ENCODE results near the gene FNBP1.
"Not testable (repeated sequence)": the region's sequence is repeated elsewhere in the genome, so short reads cannot be mapped to it uniquely, and the experiment has no call there.

Gene FNBP1

DNA sequence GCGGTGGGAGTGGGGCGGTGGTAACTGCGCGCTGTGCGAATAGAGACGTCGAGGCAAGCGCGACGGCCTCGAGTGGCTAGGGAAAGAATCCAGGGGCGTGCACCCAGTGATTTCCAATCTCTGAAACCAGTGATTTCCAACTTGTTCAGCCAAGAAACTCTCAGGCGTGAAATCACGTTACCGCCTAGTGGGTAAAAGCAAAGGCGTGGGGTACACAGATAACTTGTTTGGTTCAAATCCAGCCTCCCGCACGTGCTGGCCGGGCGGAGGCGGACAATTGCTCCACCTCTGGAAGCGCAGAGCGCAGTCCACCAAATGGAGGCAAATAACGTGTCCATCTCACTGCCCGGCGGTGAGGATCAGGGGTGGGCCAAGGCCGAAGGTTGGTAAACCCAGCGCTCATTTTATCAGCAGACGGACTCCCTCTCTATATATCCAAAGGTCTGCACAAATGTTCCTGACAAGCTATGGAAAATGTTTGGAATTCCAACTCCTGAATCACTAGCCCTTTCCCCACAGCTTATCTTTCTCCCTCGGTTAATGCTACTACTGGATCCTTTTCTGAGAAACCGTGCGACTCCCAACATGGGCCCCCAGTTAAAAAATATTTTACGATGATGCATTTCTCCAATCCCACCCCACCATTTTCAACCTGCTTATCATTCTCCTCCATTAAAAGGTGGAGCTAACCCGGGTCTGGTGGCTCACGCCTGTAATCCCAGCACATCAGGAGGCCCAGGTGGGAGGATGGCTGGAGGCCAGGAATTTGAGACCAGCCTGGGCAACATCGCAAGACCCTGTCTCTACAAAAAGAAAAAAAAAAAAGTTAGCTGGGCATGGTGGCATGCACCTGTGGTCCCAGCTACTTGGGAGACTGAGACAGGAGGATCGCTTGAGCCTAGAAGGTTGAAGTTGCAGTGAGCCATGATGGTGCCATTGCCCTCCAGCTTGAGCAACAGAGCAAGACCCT lies 950 bp upstream of the FNBP1 start:
- FAIRE-seq: no peak

DNA sequence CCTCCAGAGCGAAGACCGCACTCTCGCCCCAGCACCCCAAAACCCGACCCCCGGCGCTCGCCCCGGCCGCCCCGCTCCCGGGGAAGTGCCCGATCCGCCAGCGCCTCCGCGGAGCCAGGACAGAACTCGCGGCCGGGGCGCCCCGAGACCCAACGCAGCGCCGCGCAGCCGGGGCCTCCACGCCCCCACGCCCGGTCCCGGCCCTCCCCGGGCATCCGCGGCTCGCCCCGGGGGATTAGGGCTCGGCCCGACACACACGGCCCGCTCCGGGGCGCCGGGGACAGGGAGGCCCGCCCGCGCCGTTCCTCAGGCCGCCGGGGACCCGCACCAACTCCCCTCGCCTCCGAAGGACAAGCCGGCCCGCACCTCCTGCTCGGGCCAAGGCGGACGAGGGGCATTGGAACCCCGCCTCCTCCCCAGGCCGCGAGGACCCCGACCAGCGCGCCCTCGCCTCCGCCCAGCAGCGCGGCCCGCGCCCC lies 544 bp downstream of the FNBP1 start:
- FAIRE-seq: no peak

DNA sequence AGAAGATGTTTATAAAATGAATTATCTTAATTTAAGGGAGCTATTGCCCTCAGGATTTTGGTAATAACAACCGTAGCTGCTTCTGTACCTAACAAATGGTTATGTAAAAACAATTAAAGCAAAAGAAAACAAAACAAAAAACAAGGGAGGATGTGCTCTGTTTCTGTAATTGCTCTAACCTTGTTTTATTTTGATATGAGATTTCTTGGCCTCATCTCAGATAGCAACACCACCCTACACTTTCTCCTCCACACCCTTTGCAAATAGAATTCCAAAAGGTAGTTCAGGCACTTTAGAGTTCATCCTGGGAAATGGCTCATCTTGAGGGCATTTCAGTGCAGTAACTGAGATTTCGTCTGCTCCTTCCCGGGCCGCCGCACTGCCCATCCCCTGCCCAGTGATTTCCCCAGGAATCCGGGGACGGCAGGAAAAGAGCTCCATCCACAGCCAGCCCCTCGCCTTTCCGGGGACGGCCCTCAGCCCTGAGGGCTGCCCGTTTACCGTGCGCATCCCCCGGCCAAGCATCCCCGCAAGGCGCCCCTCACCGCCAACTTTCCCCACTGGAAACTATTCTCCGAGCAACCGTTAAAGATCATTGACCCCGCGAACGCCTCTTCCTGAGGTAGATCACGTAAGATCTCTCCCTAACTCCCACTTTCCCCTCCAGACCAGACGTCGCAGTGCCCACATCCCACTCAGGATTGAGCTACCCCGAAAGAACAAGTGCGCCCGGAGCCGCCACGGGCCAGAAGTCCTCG lies 1.2 kb downstream of the FNBP1 start:
- no peak for FAIRE-seq

DNA sequence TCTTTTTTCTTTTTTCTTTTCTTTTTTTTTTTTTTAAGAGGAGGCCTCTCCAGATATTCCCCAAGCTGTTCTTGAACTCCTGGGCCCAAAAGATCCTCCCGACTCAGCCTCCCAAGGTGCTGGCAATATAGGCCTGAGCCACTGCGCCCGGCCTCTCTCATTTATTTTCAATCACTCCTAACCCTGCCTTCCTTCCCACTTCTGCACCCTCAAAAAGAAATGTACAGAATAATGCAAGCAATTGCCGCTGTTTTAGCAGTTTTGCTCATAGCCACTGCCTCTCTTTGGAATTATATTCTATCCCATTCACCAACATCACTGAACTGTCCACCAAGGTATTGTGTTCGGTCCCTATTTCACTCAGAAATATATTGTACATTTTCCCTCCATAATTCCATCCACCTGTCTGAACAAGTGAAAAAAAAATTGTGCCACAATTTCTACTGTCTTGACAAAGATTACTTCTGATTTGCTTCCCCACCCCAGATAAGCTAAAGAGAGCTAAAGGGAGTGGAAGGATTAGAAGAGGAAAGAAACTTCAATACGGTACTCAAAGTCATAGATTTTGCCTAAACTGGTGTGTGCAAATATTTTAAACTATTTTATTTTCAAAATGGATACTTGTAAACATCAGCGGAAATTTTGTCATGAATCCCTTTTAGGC lies 1.9 kb downstream of the FNBP1 start:
- FAIRE-seq: no peak

DNA sequence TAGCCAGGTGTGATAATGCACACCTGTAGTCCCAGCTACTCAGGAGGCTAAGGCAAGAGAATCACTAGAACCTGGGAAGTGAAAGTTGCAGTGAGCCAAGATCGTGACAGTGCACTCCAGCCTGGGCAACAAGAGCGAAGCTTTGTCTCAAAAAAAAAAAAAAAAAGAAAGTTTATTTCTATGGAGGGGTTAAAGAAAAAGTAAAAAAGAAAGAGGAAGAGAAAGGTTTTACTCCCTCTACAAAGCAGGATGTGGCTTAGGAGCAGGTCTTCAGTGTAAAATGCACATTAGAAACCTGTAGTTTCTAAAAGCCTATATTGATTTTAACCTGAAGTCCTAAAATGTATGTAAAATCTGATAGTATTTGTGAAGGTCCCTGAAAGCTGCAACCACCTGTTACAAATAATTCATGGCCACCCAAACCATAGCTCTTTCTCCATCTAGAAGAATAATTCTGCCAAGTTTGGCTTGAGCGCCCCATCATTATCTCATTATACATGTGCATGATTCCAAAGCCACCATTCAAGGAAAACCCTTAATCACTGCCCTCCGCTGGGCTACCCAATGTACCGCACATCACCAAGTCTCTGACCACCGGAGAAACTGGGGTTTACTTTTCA lies 3.4 kb downstream of the FNBP1 start:
- FAIRE-seq: no peak

DNA sequence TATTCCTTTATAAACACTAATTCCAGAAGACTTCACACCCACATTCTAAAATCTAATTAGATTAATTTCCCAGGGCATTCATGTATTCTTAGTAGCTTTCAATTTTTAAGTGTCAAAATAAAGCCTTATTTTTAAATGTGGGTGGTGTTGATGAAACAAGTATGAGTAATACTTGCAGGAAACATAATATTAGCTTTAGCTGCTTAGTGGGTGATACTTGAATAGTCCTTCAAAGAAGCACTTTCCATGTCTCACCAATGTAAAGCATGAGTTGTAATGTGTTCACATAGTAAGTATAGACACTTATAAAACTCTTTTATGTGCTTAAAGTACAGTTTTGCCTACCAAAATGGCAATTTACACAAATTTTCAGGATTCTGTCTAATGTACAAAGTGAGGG lies 6.9 kb downstream of the FNBP1 start:
- FAIRE-seq: no peak

DNA sequence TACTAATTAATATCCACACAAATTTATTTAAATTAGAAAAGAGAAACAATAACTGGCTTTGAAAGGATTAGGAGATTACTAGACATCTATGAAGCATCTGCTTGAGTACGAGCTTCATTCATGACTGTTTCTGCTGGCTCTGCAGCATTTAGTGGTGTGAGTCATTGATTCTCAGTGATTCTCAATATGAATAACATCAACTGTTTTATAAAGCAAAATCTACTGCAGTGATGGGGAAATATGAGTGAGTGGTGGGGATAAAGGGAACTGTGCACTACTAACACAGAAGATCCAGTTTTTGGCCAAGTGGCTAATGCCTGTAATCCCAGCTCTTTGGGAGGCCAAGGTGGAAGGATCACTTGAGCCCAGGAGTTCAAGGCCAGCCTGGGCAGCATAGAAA lies 8.4 kb downstream of the FNBP1 start:
- peak; percentile 30 for FAIRE-seq

DNA sequence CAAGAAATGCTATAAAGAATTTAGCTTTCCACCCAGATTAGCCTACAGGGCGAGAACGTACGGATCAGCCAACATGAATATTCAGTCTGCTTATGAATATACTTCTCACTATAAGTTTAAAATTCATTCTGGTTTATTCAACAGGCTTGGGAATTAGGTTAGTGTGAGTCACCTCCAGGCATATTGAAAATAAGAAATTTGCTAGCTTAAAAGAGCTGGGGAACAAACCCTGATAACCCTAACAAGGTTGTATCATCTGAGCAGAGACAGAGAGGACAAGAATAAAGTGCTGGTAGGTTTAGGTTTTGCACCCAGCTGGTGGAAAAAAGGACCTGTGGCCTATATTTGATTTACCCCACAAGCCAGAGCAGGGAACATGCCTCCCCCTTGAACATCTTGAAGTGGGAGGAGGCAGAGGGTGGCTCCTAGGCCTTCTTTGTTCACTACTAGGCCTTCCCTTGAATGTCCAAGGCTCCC lies 12.3 kb downstream of the FNBP1 start:
- FAIRE-seq: no peak

DNA sequence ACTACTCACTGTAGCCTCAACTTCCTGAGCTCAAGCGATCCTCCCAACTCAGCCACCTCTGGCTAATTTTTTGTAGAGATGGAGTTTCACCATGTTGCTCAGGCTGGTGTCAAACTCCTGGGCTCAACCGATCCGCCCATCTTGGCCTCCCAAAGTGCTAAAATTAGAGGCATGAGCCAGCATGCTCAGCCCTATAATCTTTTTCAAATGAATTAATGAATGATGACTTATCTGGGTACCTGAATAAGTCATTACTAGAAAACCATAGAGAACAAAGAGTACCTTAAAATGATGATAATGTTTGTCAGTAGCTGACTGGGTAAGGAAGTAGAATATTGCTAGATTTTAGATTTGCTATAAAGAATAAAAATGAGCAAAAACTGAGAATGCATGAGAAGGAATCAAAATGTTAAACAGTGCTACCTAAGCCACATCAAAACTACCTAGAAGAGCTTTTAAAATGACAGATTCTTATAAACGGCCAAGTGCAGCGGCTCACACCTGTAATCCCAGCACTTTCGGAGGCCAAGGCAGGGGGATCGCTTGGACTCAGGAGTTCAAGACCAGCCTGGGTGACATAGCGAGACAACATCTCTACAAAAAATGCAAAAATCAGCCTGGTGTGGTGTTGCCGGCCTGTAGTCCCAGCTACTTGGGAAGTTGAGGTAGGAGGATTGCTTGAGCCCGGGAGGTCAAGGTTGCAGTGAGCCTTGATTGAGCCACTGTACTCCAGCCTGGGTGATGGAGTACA lies 13.6 kb downstream of the FNBP1 start:
- no peak for FAIRE-seq

DNA sequence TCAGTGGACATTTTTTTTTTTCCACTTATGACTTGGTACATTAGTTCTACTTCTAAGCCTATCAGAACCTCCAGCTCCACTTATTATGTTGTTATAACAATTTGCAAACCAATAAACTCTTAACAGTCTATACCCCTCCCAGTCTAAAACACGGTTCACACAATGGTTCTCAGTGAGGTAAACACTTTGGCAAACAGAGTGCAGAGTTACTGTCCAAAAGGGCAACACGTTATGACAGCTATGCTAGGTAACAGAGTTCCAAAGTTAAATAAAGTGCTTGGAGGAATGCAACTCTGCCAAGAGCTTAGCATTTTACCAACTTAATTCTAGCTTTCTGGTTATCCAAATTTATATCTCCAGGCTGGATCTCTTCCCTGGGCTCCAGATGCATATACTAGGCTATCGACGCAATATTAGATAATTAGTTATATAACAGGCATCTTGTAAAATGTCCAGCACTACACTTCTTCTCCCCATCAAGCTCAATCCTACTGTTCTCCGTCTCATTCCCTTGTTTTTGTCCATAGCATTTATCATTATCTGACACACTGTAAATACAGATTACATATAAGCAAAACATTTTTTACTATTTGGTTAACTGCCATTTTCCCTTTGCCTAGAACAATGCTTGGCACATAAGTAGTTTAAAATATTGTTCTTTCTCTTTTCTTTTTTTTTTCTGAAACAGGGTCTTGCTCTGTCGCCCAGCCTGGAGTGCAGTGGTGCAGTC lies 14.3 kb downstream of the FNBP1 start:
- no peak for FAIRE-seq

DNA sequence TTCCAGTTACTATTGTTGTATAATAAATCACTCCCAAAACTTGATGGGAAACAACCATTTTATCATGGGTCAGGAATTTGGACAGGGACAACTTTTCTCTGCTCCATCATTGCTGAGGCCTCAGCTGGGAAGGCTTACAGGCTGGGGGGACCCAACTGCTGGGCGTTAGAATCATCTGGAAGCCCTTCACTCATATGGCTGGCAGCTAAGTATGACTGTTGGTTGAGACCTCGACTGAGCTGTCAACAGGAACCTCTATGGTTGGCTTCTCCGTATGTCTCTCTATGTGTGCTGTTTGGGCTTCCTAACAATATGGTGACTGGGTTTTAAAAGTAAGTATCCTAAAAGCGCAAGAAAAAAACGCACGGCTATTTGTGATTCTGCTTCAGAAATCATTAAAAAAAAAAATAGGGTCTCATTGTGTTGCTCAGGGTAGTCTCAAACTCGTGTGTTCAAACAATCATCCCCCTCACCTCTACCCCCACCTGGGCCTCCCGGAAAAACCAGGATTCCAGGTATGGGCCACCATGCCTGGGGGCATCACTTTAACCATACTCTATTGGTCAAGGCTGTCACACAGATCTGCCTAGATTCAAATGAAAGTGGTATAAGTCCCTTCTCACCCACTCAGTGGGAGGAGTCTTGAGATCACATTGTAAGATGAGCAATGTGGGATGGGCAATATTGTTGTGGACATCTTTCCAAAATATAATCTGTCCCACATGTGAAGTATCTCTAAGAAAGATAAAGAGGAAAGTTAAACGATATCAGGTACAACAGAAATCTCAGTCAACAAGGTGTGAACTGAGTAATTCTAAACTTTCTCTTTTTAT lies 15.2 kb downstream of the FNBP1 start:
- no peak for FAIRE-seq

DNA sequence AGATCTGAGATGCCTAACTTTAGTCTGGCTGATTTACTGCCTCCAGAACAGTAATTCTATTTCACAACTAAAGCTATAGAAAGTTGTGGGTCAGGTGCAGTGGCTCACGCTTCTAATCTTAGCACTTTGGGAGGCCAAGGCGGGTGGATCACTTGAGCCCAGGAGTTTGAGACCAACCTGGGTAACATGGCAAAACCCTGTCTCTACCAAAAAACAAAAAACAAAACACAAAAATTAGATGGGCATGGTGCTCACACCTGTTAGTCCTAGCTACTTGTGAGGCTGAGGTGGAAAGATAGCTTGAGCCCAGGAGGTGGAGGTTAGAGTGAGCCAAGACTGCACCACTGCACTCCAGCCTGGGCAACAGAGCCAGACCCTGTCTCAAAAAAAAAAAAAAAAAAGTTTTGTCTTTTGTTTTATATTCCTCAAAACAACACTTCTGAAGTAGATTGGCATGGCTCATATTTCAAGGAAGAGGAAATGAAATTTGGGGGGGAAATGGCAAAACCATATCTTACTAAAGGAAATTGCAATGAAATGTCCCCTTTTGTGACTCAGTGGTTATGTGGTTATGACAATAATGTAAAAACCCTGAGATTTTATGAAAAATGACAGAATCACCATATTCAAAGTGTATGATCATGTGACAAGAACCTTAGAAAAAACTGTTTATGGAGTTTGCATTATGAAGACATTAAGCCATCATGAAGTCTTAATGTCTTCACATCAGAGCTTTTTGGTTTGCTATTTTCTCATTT lies 16.2 kb downstream of the FNBP1 start:
- no peak for FAIRE-seq

DNA sequence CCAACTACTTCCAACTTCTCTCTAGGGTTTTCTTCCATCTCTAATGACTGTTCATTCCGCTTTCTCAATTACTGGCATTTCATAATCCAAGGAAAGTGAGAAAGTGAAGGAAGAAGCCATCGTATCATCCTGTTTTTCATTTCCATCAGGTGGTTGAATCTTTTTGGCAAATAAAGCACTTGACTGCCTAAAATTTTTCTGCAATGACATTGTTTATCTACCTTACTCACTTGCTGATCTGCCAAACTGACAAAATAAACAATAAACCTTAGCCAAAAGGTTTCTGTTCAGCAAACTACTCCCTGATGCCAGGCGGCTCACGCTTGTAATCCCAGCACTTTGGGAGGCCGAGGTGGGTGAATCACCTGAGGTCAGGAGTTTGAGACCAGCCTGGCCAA lies 18.4 kb downstream of the FNBP1 start:
- no peak for FAIRE-seq

DNA sequence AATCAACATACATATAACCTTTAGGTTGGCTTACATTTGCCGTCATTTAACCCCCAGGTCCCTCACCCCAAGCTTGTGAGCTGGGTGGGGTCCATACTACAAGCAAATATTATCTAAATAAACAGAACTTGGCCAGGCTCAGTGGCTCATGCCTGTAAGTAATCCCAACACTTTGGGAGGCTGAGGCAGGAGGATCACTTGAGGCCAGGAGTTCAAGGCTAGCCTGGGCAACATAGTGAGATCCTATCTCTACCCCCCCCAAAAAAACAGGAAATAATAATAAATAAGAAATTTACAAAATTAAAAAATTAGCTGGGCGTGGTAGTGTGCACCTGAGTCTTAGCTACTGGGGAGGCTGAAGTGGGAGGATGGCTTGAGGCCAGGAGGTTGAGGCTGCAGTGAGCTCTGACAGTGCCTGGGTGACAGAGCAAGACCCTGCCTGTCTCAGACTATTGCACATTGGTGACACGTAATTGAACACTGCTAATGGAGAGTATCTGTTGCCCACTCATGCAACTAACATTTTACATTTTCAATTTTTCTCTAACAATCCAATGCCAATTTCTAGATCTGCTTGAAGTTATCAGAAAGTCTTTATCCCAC lies 18.9 kb downstream of the FNBP1 start:
- no peak for FAIRE-seq

DNA sequence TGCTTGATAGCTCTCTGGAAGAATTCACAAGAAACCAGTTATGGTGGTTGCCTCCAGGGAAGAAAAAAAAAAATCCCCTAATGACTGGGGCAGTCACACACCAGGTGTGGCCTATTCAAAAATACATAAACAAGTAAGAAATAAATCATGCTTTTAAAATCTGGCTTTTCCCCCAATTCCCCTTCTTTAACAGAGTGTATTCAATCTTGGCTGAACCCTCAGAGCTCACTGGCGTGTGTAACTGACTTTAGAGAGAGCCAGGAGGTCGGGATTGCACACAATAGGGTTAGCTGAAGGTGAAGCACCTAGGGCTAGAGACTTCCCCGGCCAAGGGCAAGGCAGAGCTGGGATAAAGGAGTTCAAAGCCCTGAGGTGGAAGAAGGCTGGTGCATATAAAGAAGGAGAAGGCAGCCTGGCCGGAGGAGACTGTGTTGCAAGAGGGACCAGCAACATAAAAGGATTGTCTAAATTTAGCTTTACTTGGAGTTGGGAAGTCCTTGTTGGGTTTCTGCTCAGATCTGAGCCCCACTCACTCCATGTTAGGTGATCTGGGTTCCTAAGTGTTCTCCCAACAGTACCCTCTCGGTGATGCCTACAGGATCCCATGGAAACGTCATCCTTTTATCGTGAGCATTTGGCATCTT lies 19.7 kb downstream of the FNBP1 start:
- FAIRE-seq: no peak

DNA sequence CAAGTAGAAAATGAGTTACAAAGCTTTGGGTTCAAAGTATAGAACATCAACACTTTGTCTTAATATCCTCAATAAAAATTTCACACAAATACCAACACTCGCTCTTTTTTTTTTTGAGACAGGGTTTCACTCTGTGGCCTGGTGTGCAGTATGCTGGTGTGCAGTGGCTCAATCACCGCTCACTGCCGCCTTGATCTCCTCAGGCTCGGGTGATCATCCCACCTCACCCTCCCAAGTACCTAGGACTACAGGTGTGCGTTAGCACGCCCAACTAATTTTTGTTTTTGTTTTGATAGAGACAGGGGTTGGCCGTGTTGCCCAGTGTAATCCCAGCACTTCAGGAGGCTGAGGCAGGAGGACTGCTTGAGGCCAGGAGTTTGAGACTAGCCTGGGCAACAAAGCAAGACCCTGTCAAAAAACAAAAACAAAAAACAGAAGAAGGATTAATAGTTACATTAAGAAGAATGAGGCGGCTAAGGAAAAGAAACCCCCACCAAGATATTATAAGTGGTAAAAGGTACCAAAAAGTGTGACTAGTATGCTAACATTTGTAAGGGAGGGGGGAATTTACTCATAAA lies 20.3 kb downstream of the FNBP1 start:
- no peak for FAIRE-seq

DNA sequence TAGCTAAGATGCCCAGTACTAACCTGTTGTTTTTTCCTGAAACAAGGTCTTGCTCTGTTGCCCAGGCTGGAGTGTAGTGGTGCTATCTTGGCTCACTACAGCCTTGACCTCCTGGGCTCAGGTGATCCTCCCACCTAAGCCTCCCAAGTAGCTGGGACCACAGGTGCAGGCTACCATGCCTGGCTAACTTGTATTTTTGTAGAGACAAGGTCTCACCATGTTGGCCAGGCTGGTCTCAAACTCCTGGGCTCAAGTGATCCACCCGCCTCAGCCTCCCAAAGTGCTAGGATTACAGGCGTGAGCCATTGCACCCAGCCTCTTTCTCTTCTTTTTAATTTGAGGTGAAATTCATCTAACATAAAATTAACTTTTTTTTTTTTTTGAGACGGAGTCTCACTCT lies 21.1 kb downstream of the FNBP1 start:
- not testable (repeated sequence) for FAIRE-seq

DNA sequence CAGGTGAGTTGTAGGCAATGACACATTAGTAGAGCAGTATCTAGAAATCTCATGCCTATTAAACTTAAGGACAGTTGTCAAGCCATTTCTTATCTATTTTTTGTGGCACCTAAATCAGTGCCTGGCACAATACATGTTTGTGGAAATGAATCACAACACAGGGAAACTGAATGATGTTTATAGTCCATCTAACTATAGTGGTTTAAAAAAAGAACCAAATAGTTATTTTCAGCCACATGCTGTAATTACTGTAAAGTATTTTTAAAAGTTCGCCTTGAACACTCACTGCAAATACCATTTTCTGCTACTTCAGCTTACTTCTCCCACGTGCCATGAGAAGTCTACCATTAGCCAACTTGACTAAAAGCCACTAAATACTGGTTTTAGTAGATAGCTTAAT lies 21.9 kb downstream of the FNBP1 start:
- no peak for FAIRE-seq

Measured in islet of Langerhans (tissue), 1 donor.